Activated effector memory CD4-positive, alpha-beta T cell treated with Interleukin-2 at 50 U/mL for 16 hours (primary cell): ENCODE measurements around the gene EEIG2.
"Not testable (repeated sequence)": the region's sequence is repeated elsewhere in the genome, so short reads cannot be mapped to it uniquely, and the experiment has no call there.

Experiments
- DNase-seq: peaks from one replicate; pipeline ENCODE4 v3.0.0-alpha.2; 2020

Gene EEIG2

GRCh38 chr1:108559215-108560186, at the start of gene EEIG2:
EEIG2 (plus strand) TSS chr1:108560100; CDS start chr1:108560429, 329 bp downstream.
- peak; percentile 90 for DNase-seq

GRCh38 chr1:108511764-108512163, 48.1 kb upstream of the EEIG2 start:
- DNase-seq, result no peak

GRCh38 chr1:108512239-108513043, 47.5 kb upstream of the EEIG2 start:
- no peak for DNase-seq

- no peak for DNase-seq
Observed at GRCh38 chr1:108513044-108513415, 46.9 kb upstream of the EEIG2 start.

- not testable (repeated sequence) for DNase-seq
Observed at GRCh38 chr1:108513914-108514313, 46.0 kb upstream of the EEIG2 start.

- DNase-seq, result not testable (repeated sequence)
Observed at GRCh38 chr1:108517301-108517897, 42.5 kb upstream of the EEIG2 start.

GRCh38 chr1:108521990-108522393, 37.9 kb upstream of the EEIG2 start:
- no peak for DNase-seq

- no peak for DNase-seq
Observed at GRCh38 chr1:108523829-108524228, 36.1 kb upstream of the EEIG2 start.

- DNase-seq, result no peak
Observed at GRCh38 chr1:108524676-108525075, 35.2 kb upstream of the EEIG2 start.

GRCh38 chr1:108527135-108527534, 32.8 kb upstream of the EEIG2 start:
- no peak for DNase-seq

- no peak for DNase-seq
Observed at GRCh38 chr1:108527837-108528236, 32.1 kb upstream of the EEIG2 start.

GRCh38 chr1:108531444-108531843, 28.5 kb upstream of the EEIG2 start:
- DNase-seq, result no peak

GRCh38 chr1:108532730-108533129, 27.2 kb upstream of the EEIG2 start:
- no peak for DNase-seq

- DNase-seq, result no peak
Observed at GRCh38 chr1:108533351-108534083, 26.4 kb upstream of the EEIG2 start.

- no peak for DNase-seq
Observed at GRCh38 chr1:108534759-108535158, 25.1 kb upstream of the EEIG2 start.

- not testable (repeated sequence) for DNase-seq
Observed at GRCh38 chr1:108535315-108535897, 24.5 kb upstream of the EEIG2 start.

GRCh38 chr1:108536021-108536420, 23.9 kb upstream of the EEIG2 start:
- DNase-seq, result not testable (repeated sequence)

- DNase-seq, result not testable (repeated sequence)
Observed at GRCh38 chr1:108536791-108537190, 23.1 kb upstream of the EEIG2 start.

- DNase-seq, result no peak
Observed at GRCh38 chr1:108537976-108538375, 21.9 kb upstream of the EEIG2 start.

- no peak for DNase-seq
Observed at GRCh38 chr1:108540977-108541376, 18.9 kb upstream of the EEIG2 start.

GRCh38 chr1:108541861-108542260, 18.0 kb upstream of the EEIG2 start:
- no peak for DNase-seq

GRCh38 chr1:108547493-108547892, 12.4 kb upstream of the EEIG2 start:
- not testable (repeated sequence) for DNase-seq
